Hepatocyte (in vitro differentiated cells): Measurements from ENCODE around the gene FIBCD1.

ENCODE experiments used
- EZH2phosphoT487 ChIP-seq: fragments of 200-600 bp; sonication (generic); IDR thresholded peaks from one replicate; pipeline ENCODE4 v1.6.1; 2018; ENCODE audit warnings: antibody characterized with exemption, mild to moderate bottlenecking, low read depth, moderate library complexity; ENCODE audit not compliant: unreplicated experiment, severe bottlenecking
- TF ChIP-seq, protein P1 (sequence below): fragments of 200-600 bp; sonication (generic); IDR thresholded peaks from 2 replicates; pipeline ENCODE4 v1.5.1; 2016; ENCODE audit warnings: antibody characterized with exemption, mild to moderate bottlenecking; ENCODE audit not compliant: poor library complexity

DNA sequence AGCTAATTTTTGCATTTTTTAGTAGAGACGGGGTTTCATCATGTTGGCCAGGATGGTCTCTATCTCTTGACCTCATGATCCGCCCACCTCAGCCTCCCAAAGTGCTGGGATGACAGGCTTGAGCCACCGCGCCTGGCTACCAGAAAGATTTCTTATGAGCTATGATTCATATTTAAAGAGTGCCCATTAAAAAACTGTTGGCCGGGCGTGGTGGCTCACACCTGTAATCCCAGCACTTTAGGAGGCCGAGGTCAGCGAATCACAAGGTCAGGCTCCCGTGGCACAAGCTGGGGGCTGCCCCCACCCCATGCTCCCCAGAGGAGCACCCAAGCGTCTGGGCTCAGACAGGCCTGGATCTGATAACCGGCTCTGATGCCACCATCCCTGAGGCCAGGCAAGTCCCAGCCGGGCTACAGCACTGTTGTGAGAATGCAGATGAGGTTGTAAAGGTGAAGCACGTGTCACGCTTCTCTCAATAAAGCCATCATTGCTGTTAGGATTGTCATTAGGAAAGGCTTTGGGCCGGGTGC, 56.3 kb downstream of the FIBCD1 start:
- TF ChIP-seq, protein P1, sequence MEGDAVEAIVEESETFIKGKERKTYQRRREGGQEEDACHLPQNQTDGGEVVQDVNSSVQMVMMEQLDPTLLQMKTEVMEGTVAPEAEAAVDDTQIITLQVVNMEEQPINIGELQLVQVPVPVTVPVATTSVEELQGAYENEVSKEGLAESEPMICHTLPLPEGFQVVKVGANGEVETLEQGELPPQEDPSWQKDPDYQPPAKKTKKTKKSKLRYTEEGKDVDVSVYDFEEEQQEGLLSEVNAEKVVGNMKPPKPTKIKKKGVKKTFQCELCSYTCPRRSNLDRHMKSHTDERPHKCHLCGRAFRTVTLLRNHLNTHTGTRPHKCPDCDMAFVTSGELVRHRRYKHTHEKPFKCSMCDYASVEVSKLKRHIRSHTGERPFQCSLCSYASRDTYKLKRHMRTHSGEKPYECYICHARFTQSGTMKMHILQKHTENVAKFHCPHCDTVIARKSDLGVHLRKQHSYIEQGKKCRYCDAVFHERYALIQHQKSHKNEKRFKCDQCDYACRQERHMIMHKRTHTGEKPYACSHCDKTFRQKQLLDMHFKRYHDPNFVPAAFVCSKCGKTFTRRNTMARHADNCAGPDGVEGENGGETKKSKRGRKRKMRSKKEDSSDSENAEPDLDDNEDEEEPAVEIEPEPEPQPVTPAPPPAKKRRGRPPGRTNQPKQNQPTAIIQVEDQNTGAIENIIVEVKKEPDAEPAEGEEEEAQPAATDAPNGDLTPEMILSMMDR: no peak
- TF ChIP-seq EZH2phosphoT487: no peak
